Gastrocnemius medialis (tissue), 4 donors: ENCODE measurements around the gene ZNF768. TPM values are rescaled to one million over a fixed set of nuclear protein-coding genes. Genes with fewer than 3 reads are reported as not detected.
"Not testable (repeated sequence)": the region's sequence is repeated elsewhere in the genome, so short reads cannot be mapped to it uniquely, and the experiment has no call there.

Experiments
- ATAC-seq, 2 donors: fragments of 150-250 bp; one replicate each; pipeline ENCODE4 v1.9.1; 2016
- DNase-seq, 2 donors: peaks; one replicate each; pipeline ENCODE4 v3.0.0-alpha.2; 2019
- H3K27ac ChIP-seq, 4 donors: fragments of 200-600 bp; sonication (generic); 1 replicate in 1 of 4; 2 replicates in 3 of 4; pipeline ENCODE4 v1.5.1; 2016 to 2018; ENCODE audit warnings: mild to moderate bottlenecking in 2 of 4, moderate library complexity in 1 of 4
- H3K27me3 ChIP-seq, 3 donors: fragments of 200-600 bp; sonication (generic) in 2 of 3; 1 replicate in 1 of 3; 2 replicates in 2 of 3; pipeline versions ENCODE4 v1.5.1 to v1.6.0; 2016 to 2019; ENCODE audit warnings: mild to moderate bottlenecking in 1 of 3, moderate library complexity in 1 of 3
- H3K36me3 ChIP-seq, 2 donors: fragments of 200-600 bp; sonication (generic) in 1 of 2; one replicate each; pipeline ENCODE4 v1.5.1; 2017 to 2018
- H3K4me1 ChIP-seq, 2 donors: fragments of 200-600 bp; sonication (generic) in 1 of 2; one replicate each; pipeline ENCODE4 v1.5.1; 2016 to 2017; ENCODE audit warnings: mild to moderate bottlenecking in 2 of 2
- H3K4me3 ChIP-seq, 4 donors: fragments of 200-600 bp; sonication (generic) in 3 of 4; 1 replicate in 1 of 4; 2 replicates in 3 of 4; pipeline ENCODE4 v1.5.1; 2016 to 2019; ENCODE audit warnings: mild to moderate bottlenecking in 2 of 4
- H3K9me3 ChIP-seq, 3 donors: fragments of 200-600 bp; sonication (generic) in 2 of 3; 1 replicate in 1 of 3; 2 replicates in 2 of 3; pipeline ENCODE4 v1.5.1; 2016 to 2019
- POLR2A ChIP-seq, 2 donors: fragments of 450-650 bp; IDR thresholded peaks; one replicate each; pipeline ENCODE4 v1.6.1; 2017; ENCODE audit warnings: antibody characterized with exemption in 2 of 2, mild to moderate bottlenecking in 2 of 2, moderate library complexity in 2 of 2
- in situ Hi-C, 4 donors: fragments of 200-750 bp; cut with MboI; loops; one replicate each; pipeline versions ENCODE4 v1.15.0 to v1.8.0; 2017; ENCODE audit warnings: low sequenced_read_pairs in 4 of 4
- intact Hi-C: fragments of 100-400 bp; cut with DNase I; formaldehyde crosslinking; loops from one replicate; pipeline ENCODE4 v1.15.1; 2023; ENCODE audit warnings: low total_unique reads
- total RNA-seq, 4 donors: library from RNA; depleted of rRNA; stranded (reverse); fragments of >200 nt; gene quantifications; one replicate each; pipeline versions ENCODE4 v1.1.0 to v1.2.3, GENCODE V29; 2016
- TF ChIP-seq, protein P1 (sequence below), 5 experiments: fragments of 450-650 bp in 3 of 5; fragments of 200-600 bp in 2 of 5; sonication (generic) in 2 of 5; IDR thresholded peaks in 4 of 5; conservative IDR thresholded peaks in 1 of 5; 1 replicate in 4 of 5; 2 replicates in 1 of 5; pipeline ENCODE4 v1.5.1; 2016 to 2019; ENCODE audit warnings: antibody characterized with exemption in 5 of 5, mild to moderate bottlenecking in 3 of 5, moderate library complexity in 3 of 5

Gene ZNF768
- total RNA-seq, 4 donors from 2014 or later: 39.8 to 118 (median 69.8) TPM

DNA sequence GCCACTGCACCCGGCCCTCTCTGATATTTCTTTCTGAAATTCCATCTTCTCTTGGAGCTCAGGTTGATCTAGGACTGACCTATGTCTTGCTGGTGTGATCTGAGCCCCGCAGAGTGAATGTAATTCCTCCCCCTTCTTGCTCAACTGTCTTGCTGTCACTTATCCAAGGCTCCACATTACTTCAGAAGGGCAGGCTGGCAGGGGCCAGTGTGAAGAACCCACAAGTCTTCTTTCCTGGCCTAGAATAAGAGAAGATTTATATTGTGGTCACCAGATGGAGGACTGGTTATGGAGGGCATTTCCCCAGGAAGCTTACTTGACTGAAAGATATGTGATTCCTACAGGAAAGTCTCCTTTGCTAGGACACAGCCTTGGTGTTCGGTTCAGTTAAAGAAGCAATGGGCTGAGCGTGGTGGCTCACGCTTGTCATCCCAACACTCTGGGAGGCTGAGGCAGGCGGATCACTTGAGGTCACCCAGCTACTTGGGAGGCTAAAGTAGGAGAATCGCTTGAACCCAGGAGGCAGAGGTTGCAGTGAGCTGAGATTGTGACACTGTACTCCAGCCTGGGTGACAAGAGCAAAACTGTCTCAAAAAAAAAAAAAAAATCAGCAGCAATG is 40.4 kb downstream of the ZNF768 start:
- no peaks in the 10 kb centered on the region for H3K27me3 ChIP-seq
- intact Hi-C loops (loop anchor here (10.0 kb wide), 1 partner anchor 69 kb away; the partner anchor contains the start of gene ZNF764), in situ Hi-C loops (no loop called here)
- H3K27ac ChIP-seq: peak overlapping the region in 3 of 4 donors; percentile 41 to 73 (median 48)
- TF ChIP-seq, protein P1, sequence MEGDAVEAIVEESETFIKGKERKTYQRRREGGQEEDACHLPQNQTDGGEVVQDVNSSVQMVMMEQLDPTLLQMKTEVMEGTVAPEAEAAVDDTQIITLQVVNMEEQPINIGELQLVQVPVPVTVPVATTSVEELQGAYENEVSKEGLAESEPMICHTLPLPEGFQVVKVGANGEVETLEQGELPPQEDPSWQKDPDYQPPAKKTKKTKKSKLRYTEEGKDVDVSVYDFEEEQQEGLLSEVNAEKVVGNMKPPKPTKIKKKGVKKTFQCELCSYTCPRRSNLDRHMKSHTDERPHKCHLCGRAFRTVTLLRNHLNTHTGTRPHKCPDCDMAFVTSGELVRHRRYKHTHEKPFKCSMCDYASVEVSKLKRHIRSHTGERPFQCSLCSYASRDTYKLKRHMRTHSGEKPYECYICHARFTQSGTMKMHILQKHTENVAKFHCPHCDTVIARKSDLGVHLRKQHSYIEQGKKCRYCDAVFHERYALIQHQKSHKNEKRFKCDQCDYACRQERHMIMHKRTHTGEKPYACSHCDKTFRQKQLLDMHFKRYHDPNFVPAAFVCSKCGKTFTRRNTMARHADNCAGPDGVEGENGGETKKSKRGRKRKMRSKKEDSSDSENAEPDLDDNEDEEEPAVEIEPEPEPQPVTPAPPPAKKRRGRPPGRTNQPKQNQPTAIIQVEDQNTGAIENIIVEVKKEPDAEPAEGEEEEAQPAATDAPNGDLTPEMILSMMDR (IDR thresholded peaks at IDR 0.05 in 4 of 5, conservative IDR thresholded peaks at IDR 0.05 in 1 of 5): no peak
- TF ChIP-seq POLR2A (IDR thresholded peaks at IDR 0.05): no peak
- no peaks in the 10 kb centered on the region for H3K36me3 ChIP-seq
- peak; percentile 65 to 94 for ATAC-seq
- peaks cover 3 to 7% of the 10 kb centered on the region in 2 donors for H3K4me1 ChIP-seq
- no peak overlapping the region for H3K4me3 ChIP-seq
- no peaks in the 10 kb centered on the region for H3K9me3 ChIP-seq
- DNase-seq: peak in 1 of 2 donors; percentile 54

DNA sequence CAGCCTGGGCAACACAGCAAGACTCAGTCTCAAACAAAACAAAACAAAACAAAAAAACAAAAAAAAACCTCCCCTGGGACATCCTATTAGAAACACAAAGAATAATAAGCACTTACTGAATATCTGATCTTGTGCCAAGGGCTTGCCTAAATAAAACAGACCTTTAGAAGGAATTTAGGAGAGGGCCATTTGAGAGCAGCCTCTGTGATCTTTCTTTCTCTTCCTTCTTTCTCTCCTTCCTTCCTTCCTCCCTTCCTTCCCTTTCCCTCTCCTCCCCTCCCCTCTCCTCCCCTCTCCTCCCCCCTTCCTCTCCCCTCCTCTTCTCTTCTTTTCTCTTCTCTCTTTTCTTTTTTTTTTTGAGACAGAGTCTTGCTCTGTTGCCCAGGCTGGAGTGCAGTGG is 41.5 kb downstream of the ZNF768 start:
- Histone ChIP-seq H3K27ac (peak overlapping the region in 1 of 4 donors; percentile 73), H3K4me3 (no peak overlapping the region), H3K4me1 (peaks cover 3 to 7% of the 10 kb centered on the region in 2 donors), H3K9me3 (no peaks in the 10 kb centered on the region), H3K27me3 (no peaks in the 10 kb centered on the region), H3K36me3 (no peaks in the 10 kb centered on the region)
- intact Hi-C loops (loop anchor here (10.0 kb wide), 1 partner anchor 70 kb away; the partner anchor contains the start of gene ZNF764), in situ Hi-C loops (no loop called here)
- ATAC-seq (no peak), DNase-seq (no peak)
- no peak for TF ChIP-seq POLR2A (IDR thresholded peaks at IDR 0.05)
- TF ChIP-seq, protein P1 (IDR thresholded peaks at IDR 0.05 in 4 of 5, conservative IDR thresholded peaks at IDR 0.05 in 1 of 5): no peak

DNA sequence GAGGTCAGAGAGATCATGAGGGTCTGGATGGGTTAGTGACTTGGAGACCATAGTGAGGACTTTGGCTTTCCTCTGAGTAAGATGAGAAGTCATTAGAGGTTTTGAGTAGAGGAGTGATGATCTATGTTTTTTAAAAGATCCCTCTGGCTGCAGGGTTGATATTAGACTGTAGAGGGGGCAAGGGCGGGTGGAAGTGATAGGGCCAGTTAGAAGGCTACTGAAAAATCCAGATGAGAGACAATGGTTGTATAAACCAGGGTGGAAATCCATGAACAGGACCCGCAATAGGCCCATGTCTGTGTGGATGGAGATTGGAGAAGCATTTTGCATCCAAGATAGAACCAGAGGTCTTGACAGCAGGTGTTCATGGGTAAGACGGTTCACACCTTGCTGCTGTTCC is 44.0 kb downstream of the ZNF768 start:
- Histone ChIP-seq H3K27ac (no peak overlapping the region), H3K27me3 (no peaks in the 10 kb centered on the region), H3K4me1 (peaks cover 3 to 7% of the 10 kb centered on the region in 2 donors), H3K9me3 (no peaks in the 10 kb centered on the region), H3K4me3 (no peak overlapping the region), H3K36me3 (no peaks in the 10 kb centered on the region)
- ATAC-seq: no peak
- no peak for TF ChIP-seq POLR2A (IDR thresholded peaks at IDR 0.05)
- intact Hi-C loops: loop anchor here (10.0 kb wide), 1 partner anchor 72 kb away; the partner anchor contains the start of gene ZNF764
- in situ Hi-C loops: no loop called here
- DNase-seq: no peak

DNA sequence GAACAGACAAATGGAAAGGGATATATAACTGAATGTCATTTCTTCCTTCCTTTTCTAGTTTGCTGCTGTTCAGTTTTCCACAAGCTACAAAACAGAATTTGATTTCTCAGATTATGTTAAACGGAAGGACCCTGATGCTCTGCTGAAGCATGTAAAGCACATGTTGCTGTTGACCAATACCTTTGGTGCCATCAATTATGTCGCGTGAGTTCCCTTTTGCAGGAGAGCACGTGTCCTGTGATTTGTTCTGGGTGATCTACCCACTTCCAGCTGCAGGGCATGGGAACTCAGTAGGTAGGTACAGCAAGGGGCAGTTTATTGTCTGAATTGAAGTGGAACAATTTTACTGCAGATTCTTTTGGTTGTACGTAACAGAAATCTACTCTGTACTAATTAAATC is 45.0 kb downstream of the ZNF768 start:
- ATAC-seq (no peak), DNase-seq (no peak)
- no peak overlapping the region for H3K27ac ChIP-seq
- peaks cover 3 to 7% of the 10 kb centered on the region in 2 donors for H3K4me1 ChIP-seq
- no peaks in the 10 kb centered on the region for H3K36me3 ChIP-seq
- no peaks in the 10 kb centered on the region for H3K27me3 ChIP-seq
- intact Hi-C loops: loop anchor here (10.0 kb wide), 1 partner anchor 73 kb away; the partner anchor contains the start of gene ZNF764
- H3K9me3 ChIP-seq: no peaks in the 10 kb centered on the region
- in situ Hi-C loops: no loop called here
- H3K4me3 ChIP-seq: no peak overlapping the region
- no peak for TF ChIP-seq POLR2A (IDR thresholded peaks at IDR 0.05)
- TF ChIP-seq, protein P1 (IDR thresholded peaks at IDR 0.05 in 4 of 5, conservative IDR thresholded peaks at IDR 0.05 in 1 of 5): no peak

DNA sequence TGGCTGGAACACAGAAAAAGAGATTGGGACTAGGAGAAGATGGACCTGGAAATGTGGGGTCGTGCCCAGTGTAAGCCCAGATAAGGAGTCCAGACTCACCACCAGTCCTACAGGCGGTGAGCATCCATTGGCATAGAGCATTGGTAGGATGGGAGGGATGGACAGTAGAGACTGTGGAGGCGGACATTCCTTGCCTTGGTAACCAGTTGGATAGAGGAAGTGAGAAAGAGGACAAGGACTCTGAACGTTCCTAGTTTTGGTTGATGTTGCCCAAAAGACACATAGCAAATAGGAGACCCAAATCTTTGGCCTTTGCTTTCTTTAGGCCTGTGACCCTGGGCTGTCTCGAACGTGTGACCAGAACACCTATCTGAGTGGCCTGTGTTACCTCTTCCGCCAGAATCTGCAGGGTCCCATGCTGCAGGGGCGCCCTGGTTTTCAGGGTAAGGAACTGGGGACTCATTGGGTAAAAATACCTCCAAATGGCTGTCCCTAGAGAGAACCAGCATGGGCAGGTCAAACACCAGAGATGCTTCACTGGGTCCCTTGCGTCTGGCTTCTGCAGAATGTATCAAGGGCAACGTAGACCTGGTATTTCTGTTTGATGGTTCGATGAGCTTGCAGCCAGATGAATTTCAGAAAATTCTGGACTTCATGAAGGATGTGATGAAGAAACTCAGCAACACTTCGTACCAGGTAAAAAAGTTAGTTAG is 47.4 kb downstream of the ZNF768 start:
- Histone ChIP-seq H3K9me3 (no peaks in the 10 kb centered on the region), H3K36me3 (no peaks in the 10 kb centered on the region), H3K4me3 (no peak overlapping the region), H3K27me3 (peaks cover 7 to 13% (median 10%) of the 10 kb centered on the region in 3 donors), H3K27ac (no peak overlapping the region), H3K4me1 (no peaks in the 10 kb centered on the region)
- in situ Hi-C loops (no loop called here), intact Hi-C loops (no loop called here)
- TF ChIP-seq, protein P1 (IDR thresholded peaks at IDR 0.05 in 4 of 5, conservative IDR thresholded peaks at IDR 0.05 in 1 of 5): no peak
- no peak for TF ChIP-seq POLR2A (IDR thresholded peaks at IDR 0.05)
- DNase-seq: no peak
- ATAC-seq: no peak

DNA sequence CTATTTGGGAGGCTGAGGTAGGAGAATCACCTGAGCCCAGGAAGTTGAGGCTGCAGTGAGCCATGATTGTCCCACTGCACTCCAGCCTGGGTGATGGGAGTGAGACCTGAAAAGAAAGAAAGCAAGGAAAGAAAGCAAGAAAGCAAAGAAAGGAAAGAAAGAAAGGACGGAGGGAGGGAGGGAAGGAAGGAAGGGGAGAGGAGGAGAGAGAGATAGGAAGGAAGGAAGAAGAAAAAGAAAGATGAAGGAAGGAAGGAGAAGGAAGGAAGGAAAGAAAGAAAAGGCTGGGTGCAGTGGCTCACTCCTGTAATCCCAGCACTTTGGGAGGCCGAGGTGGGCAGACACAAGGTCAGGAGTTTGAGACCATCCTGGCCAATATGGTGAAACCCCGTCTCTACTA is 48.6 kb downstream of the ZNF768 start:
- in situ Hi-C loops, H3K4me1 ChIP-seq, H3K36me3 ChIP-seq, ATAC-seq, intact Hi-C loops, DNase-seq, H3K4me3 ChIP-seq, H3K27ac ChIP-seq, H3K9me3 ChIP-seq: not testable (repeated sequence)
- peaks cover 16 to 20% (median 18%) of the 10 kb centered on the region in 3 donors for H3K27me3 ChIP-seq
